ENCODE results near the gene MTA2.

The MTA2 gene

DNA sequence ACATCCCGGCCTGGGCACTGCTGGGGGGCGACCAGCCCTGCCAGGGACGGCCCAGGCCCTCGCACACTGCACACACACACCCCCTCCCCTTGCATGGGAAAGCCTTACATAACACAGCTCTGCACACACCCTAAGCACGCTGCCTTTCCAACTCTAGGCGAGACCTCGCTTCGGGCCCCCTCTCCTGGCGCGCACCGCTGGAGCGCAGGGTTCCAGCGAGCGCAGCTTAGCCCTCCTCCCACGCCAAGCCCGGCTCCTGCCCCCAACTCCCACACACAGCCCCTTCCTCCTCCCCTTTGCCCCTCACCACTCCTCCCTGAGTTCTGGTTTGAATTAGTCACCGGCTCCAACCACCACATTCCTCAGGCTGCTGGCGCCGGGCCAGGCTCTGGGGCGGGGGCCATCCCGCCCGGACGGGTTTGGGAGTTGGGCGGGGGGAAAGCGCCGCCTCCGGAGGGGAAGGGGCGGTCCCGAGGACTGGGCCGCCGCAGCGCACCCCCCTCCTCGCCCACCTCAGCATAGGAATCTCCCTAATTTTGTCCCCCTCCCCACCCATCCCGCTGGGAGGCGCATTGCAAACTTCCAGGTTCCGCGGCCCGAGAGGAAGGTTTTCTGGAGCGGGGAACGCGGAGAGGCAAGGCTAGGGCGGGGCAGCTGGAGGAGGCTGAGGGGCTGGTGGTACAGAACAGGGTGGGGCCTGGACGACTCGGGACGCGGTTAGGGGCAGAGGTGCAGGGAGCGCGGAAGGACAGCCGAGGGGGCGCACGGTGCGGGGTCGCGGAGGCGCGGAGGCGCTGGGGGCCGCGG lies 56.0 kb downstream of the MTA2 start:
- peak; percentile 45 to 67 for DNase-seq

- peak; percentile 39 to 61 for DNase-seq
These were observed 56.9 kb downstream of the MTA2 start for GRCh38 chr11:62544581-62545436.

- DNase-seq: peak in 1 of 2 donors; percentile 30
These were observed 57.8 kb downstream of the MTA2 start for GRCh38 chr11:62543680-62544444.

Data from CD4-positive, alpha-beta T cell treated with Interferon alpha-2 for 1 hour (primary cell).